Stomach smooth muscle (tissue), 2 donors: ENCODE data around the gene TRMT44.

Experiments used
- H3K27ac ChIP-seq: one replicate; pipeline ENCODE4 v1.7.0; 2013; ENCODE audit warnings: mild to moderate bottlenecking, low read length, inconsistent platforms
- H3K27me3 ChIP-seq, 2 donors: one replicate each; pipeline ENCODE4 v1.7.0; 2013; ENCODE audit warnings: low read length in 2 of 2; ENCODE audit not compliant: insufficient read depth in 2 of 2, control insufficient read depth in 1 of 2
- H3K36me3 ChIP-seq, 2 donors: one replicate each; pipeline ENCODE4 v1.7.0; 2013; ENCODE audit warnings: low read length in 2 of 2; ENCODE audit not compliant: control insufficient read depth in 2 of 2, insufficient read depth in 2 of 2
- H3K4me1 ChIP-seq: one replicate; pipeline ENCODE4 v1.7.0; 2013; ENCODE audit warnings: low read length; ENCODE audit not compliant: control insufficient read depth, insufficient read depth
- H3K4me3 ChIP-seq, 2 donors: one replicate each; pipeline ENCODE4 v1.7.0; 2013; ENCODE audit warnings: low read length in 2 of 2
- H3K9ac ChIP-seq, 2 donors: one replicate each; pipeline ENCODE4 v1.7.0; 2013; ENCODE audit warnings: low read length in 2 of 2, mild to moderate bottlenecking in 1 of 2
- H3K9me3 ChIP-seq, 2 donors: one replicate each; pipeline ENCODE4 v1.7.0; 2013; ENCODE audit warnings: low read length in 2 of 2; ENCODE audit not compliant: control insufficient read depth in 2 of 2
- donor health status: healthy.
- donor health status: Pancreatic carcinoma.

The TRMT44 gene

GRCh38 chr4:8435656-8436121 lies 4.9 kb upstream of the TRMT44 start:
- peak overlapping the region; percentile 31 for H3K27ac ChIP-seq
- peaks cover 0 to 2% of the 10 kb centered on the region in 2 donors for H3K36me3 ChIP-seq
- no peak overlapping the region for H3K9ac ChIP-seq
- no peaks in the 10 kb centered on the region for H3K9me3 ChIP-seq
- H3K4me1 ChIP-seq = peaks cover 22% of the 10 kb centered on the region
- peak overlapping the region in 1 of 2 donors; percentile 60 for H3K4me3 ChIP-seq
- no peaks in the 10 kb centered on the region for H3K27me3 ChIP-seq

GRCh38 chr4:8437281-8437680 lies 3.3 kb upstream of the TRMT44 start:
- H3K27ac ChIP-seq = peak overlapping the region; percentile 67
- H3K27me3 ChIP-seq = no peaks in the 10 kb centered on the region
- peak overlapping the region in 1 of 2 donors; percentile 29 for H3K4me3 ChIP-seq
- peaks cover 37% of the 10 kb centered on the region for H3K4me1 ChIP-seq
- H3K9me3 ChIP-seq = no peaks in the 10 kb centered on the region
- H3K36me3 ChIP-seq = no peaks in the 10 kb centered on the region
- H3K9ac ChIP-seq = peak overlapping the region in 1 of 2 donors; percentile 57

GRCh38 chr4:8438743-8439142 lies 1.8 kb upstream of the TRMT44 start:
- Histone ChIP-seq H3K4me1 (peaks cover 47% of the 10 kb centered on the region), H3K27ac (no peak overlapping the region), H3K9me3 (no peaks in the 10 kb centered on the region), H3K36me3 (peaks cover 0 to 2% of the 10 kb centered on the region in 2 donors), H3K4me3 (no peak overlapping the region), H3K27me3 (no peaks in the 10 kb centered on the region), H3K9ac (no peak overlapping the region)

GRCh38 chr4:8439168-8439567 lies 1.4 kb upstream of the TRMT44 start:
- no peaks in the 10 kb centered on the region for H3K9me3 ChIP-seq
- no peak overlapping the region for H3K9ac ChIP-seq
- peaks cover 47% of the 10 kb centered on the region for H3K4me1 ChIP-seq
- peaks cover 0 to 2% of the 10 kb centered on the region in 2 donors for H3K36me3 ChIP-seq
- peak overlapping the region; percentile 96 for H3K27ac ChIP-seq
- H3K27me3 ChIP-seq = no peaks in the 10 kb centered on the region
- peak overlapping the region in 1 of 2 donors; percentile 35 for H3K4me3 ChIP-seq

GRCh38 chr4:8439914-8440491 lies 574 bp upstream of the TRMT44 start:
- Histone ChIP-seq H3K27me3 (no peaks in the 10 kb centered on the region), H3K4me1 (peaks cover 47% of the 10 kb centered on the region), H3K27ac (peak overlapping the region; percentile 96), H3K9ac (peak overlapping the region; percentile 96 to 99), H3K36me3 (peaks cover 0 to 2% of the 10 kb centered on the region in 2 donors), H3K9me3 (no peaks in the 10 kb centered on the region), H3K4me3 (peak overlapping the region; percentile 95 to 97)

DNA sequence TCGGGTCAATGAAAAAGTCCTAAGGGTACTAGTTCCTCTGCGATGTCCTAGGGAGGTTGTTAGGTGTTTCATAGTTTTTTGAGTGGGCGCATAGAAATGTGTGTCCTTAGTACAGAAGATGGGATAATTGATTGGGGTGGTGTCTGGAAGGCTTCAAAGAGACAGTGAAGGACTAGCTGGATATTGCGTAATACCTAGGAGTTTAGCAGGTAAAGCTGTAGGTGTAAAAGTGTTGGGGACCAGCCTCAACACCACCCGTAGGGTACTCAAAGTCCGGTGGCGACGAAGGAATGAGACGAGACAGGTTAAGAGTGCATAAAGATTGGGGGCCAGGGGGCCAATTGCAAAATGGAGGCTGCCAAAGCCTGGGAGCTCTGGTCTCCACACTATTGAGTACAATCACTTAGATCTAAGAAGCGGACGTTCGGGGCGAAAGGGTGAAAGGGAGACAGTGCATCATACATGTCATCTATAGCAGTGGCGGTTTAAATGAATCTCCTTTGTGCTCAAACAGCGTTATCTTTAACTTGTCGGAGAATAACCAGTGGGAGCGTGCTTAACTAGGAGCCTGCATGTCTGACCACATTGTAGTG lies 1.0 kb downstream of the TRMT44 start:
- Histone ChIP-seq H3K27me3 (no peaks in the 10 kb centered on the region), H3K4me3 (peak overlapping the region; percentile 95 to 97), H3K4me1 (peaks cover 40% of the 10 kb centered on the region), H3K36me3 (peaks cover 3 to 10% of the 10 kb centered on the region in 2 donors), H3K27ac (no peak overlapping the region), H3K9me3 (no peaks in the 10 kb centered on the region), H3K9ac (peak overlapping the region; percentile 96 to 99)

DNA sequence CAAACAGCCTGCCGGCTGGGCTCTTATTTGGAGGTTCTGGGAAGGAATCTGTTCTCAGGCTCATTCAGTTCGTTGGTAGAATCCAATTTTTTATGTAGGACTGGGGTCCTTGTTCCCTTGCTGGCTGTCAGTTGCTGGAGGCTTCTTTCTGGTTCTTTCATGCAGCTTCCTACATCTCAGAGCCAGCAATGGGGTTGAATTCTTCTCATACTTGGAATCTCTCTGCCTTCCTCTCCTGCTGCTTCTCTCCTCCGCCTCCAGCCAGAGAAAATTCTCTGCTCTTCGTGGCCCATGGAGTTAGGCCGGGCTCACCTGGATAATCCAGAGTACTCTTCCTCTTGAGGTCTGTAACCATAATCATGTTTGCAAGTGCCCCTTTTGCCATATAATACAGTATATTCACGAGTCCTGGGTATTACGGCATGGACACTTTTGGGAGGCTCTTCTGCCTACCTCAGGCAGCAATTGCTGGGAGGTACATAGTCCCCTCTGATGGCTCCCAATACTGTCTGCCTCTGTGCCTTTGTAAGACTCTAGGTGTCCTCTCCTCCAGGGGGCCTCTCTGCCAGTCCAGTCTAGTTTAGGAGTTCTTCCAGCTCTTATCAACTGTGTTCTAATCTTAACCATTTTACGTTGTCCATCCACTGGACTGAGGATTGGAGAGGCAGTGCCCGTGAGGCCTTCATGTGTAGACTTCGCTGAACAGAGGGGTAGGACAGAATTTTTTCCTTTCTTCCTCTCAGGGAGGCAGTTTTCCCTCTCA lies 2.2 kb downstream of the TRMT44 start:
- no peak overlapping the region for H3K27ac ChIP-seq
- H3K4me1 ChIP-seq = peaks cover 35% of the 10 kb centered on the region
- H3K27me3 ChIP-seq = no peaks in the 10 kb centered on the region
- H3K9ac ChIP-seq = peak overlapping the region; percentile 42 to 96
- no peaks in the 10 kb centered on the region for H3K9me3 ChIP-seq
- H3K36me3 ChIP-seq = peaks cover 10 to 15% of the 10 kb centered on the region in 2 donors
- H3K4me3 ChIP-seq = peak overlapping the region; percentile 95 to 97

GRCh38 chr4:8443801-8444200 lies 3.2 kb downstream of the TRMT44 start:
- Histone ChIP-seq H3K27ac (no peak overlapping the region), H3K36me3 (peaks cover 14 to 25% of the 10 kb centered on the region in 2 donors), H3K27me3 (no peaks in the 10 kb centered on the region), H3K9ac (no peak overlapping the region), H3K4me3 (no peak overlapping the region), H3K4me1 (peaks cover 33% of the 10 kb centered on the region), H3K9me3 (no peaks in the 10 kb centered on the region)

DNA sequence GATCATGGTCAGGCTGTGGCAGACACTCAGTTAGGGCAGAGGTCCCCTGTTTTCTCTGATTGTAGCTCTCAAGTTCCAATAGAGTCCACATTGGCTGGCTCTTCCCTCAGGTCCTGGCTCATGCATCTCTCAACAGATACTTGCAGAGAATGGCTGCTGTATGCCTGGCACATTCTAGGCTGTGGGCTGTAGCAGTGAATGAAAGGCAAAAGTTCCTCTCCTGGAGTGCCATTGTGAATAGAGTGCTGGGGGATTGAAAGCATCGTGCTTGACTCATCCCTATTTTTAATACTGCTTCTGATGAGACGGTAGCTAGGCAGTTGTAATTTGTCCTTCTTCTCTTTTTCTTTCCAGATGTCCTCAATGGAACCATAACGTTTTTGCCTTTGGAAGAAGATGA lies 5.5 kb downstream of the TRMT44 start:
- H3K36me3 ChIP-seq = peaks cover 16 to 27% of the 10 kb centered on the region in 2 donors
- H3K27ac ChIP-seq = no peak overlapping the region
- H3K4me3 ChIP-seq = no peak overlapping the region
- H3K9ac ChIP-seq = no peak overlapping the region
- no peaks in the 10 kb centered on the region for H3K27me3 ChIP-seq
- H3K4me1 ChIP-seq = peaks cover 22% of the 10 kb centered on the region
- H3K9me3 ChIP-seq = no peaks in the 10 kb centered on the region

DNA sequence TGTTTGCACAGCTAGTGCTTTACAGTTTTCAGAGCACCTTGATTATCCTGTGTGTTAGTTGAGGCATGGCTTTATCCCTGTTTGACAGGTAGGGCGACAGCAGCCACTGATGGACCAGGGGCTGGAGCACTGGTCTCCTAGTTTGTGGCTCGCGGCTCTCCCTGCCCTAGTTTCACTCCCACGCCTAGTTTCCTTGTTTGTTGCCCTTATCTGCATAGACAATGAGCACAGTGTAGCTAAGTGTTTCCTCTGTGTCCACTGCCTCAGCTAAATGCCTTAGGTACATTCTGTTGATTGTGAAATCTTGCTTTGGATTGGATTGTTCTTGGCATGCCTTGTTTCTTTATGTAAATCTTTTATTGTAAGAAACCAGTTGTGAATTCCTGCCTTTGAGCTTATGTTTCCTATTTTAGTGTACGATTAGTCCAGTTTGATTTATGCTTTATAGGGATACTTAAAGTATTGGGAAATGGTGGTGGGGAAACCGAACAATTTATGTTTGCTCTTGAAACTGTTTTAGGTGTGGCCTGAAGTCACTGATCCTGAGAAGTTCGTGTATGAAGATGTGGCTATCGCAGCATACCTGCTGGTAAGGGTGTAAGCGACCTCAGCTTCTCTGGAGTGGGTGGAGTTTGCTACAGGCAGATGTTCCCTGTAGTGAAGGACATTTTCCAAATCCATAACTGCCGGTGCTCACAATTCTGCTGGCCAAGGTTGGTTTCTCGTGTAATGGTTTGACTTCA lies 11.0 kb downstream of the TRMT44 start:
- Histone ChIP-seq H3K27me3 (no peaks in the 10 kb centered on the region), H3K27ac (no peak overlapping the region), H3K9ac (no peak overlapping the region), H3K36me3 (peaks cover 49 to 59% of the 10 kb centered on the region in 2 donors), H3K4me1 (no peaks in the 10 kb centered on the region), H3K4me3 (no peak overlapping the region), H3K9me3 (no peaks in the 10 kb centered on the region)
